Tibial nerve (tissue), 4 donors: ENCODE data around the gene UBTD1. TPM values are rescaled to one million over a fixed set of nuclear protein-coding genes. Genes with fewer than 3 reads are reported as not detected.

Experiments used
- DNase-seq, 2 donors: peaks; one replicate each; pipeline ENCODE4 v3.0.0-alpha.2; 2019; ENCODE audit warnings: low spot score in 2 of 2
- H3K27ac ChIP-seq, 4 donors: fragments of 200-600 bp; sonication (generic) in 3 of 4; one replicate each; pipeline ENCODE4 v1.5.1; 2017 to 2019; ENCODE audit warnings: mild to moderate bottlenecking in 1 of 4
- H3K27me3 ChIP-seq, 2 donors: fragments of 200-600 bp; sonication (generic) in 1 of 2; one replicate each; pipeline versions ENCODE4 v1.5.1 to v1.6.0; 2017 to 2019
- H3K36me3 ChIP-seq, 3 donors: fragments of 200-600 bp; sonication (generic); one replicate each; pipeline ENCODE4 v1.5.1; 2018 to 2019
- H3K4me1 ChIP-seq, 4 donors: fragments of 200-600 bp; sonication (generic) in 3 of 4; one replicate each; pipeline ENCODE4 v1.5.1; 2017 to 2019
- H3K4me3 ChIP-seq, 4 donors: fragments of 200-600 bp; sonication (generic) in 3 of 4; one replicate each; pipeline ENCODE4 v1.5.1; 2017 to 2019; ENCODE audit warnings: mild to moderate bottlenecking in 1 of 4, moderate library complexity in 1 of 4
- H3K9me3 ChIP-seq, 4 donors: fragments of 200-600 bp; sonication (generic) in 3 of 4; one replicate each; pipeline ENCODE4 v1.5.1; 2017 to 2019
- EP300 ChIP-seq, 2 donors: sonication (generic); formaldehyde crosslinking; IDR thresholded peaks; one replicate each; pipeline ENCODE4 v1.6.1; 2017; ENCODE audit warnings: antibody characterized with exemption in 2 of 2, mild to moderate bottlenecking in 1 of 2
- POLR2A ChIP-seq, 2 donors: fragments of 450-650 bp; IDR thresholded peaks; one replicate each; pipeline ENCODE4 v1.6.1; 2017; ENCODE audit warnings: antibody characterized with exemption in 2 of 2, mild to moderate bottlenecking in 2 of 2, moderate library complexity in 2 of 2
- WGBS, 2 donors: methylation state at CpG; one replicate each; pipeline ENCODE4 v1.1.5; 2018; 5-methylcytosine and 5-hydroxymethylcytosine counted together
- total RNA-seq, 4 donors: library from RNA; depleted of rRNA; stranded (reverse); fragments of >200 nt; gene quantifications; one replicate each; pipeline ENCODE4 v1.1.0, GENCODE V29; 2016
- TF ChIP-seq, protein P1 (sequence below), 5 experiments: fragments of 200-600 bp in 3 of 5; fragments of 450-650 bp in 2 of 5; sonication (generic) in 3 of 5; IDR thresholded peaks; one replicate each; pipeline ENCODE4 v1.5.1; 2016 to 2019; ENCODE audit warnings: antibody characterized with exemption in 5 of 5, mild to moderate bottlenecking in 3 of 5, moderate library complexity in 2 of 5

The UBTD1 gene
- total RNA-seq, 4 donors from 2014 or later, result 9.4 to 17.1 (median 16.5) TPM

DNA sequence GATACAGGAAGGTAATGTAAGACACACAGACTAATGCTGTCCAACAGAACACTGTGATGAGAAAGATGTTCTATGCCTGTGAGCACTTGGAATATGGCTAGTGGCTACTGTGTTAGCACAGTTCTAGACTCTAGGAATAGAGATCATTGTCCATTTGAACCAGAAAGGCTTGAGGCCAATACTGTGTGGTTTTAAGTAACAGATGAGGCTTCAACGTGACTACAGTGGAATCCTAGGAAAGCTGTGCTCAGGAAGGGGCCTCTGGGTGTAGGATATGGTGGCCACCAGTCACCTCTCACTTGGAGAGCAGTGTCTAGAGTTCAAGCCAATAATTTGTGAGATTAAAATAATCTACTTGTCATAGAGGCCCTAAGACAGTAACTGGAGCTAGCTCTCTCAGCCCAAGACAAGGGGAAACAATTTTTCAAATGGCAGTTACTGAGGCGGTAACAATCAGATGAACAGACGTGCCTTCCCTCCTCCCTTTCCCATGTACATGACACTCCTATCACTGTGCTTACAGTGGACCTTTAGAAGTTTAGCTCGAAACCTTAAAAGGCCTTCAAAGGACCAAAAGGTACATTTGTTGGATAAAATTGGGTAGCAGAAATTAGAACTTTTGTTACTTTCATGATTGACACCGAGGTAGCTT, 42.6 kb upstream of the UBTD1 start:
- Histone ChIP-seq H3K36me3 (peaks cover 6 to 98% (median 35%) of the 10 kb centered on the region in 3 donors), H3K27me3 (no peaks in the 10 kb centered on the region), H3K9me3 (no peaks in the 10 kb centered on the region), H3K27ac (peak overlapping the region in 1 of 4 donors; percentile 11), H3K4me3 (no peak overlapping the region), H3K4me1 (peaks cover 0 to 36% (median 0%) of the 10 kb centered on the region in 4 donors)
- 58 to 68% methylated on average over 5 of the region's 5 CpGs for WGBS, 2 donors
- TF ChIP-seq, protein P1, sequence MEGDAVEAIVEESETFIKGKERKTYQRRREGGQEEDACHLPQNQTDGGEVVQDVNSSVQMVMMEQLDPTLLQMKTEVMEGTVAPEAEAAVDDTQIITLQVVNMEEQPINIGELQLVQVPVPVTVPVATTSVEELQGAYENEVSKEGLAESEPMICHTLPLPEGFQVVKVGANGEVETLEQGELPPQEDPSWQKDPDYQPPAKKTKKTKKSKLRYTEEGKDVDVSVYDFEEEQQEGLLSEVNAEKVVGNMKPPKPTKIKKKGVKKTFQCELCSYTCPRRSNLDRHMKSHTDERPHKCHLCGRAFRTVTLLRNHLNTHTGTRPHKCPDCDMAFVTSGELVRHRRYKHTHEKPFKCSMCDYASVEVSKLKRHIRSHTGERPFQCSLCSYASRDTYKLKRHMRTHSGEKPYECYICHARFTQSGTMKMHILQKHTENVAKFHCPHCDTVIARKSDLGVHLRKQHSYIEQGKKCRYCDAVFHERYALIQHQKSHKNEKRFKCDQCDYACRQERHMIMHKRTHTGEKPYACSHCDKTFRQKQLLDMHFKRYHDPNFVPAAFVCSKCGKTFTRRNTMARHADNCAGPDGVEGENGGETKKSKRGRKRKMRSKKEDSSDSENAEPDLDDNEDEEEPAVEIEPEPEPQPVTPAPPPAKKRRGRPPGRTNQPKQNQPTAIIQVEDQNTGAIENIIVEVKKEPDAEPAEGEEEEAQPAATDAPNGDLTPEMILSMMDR (IDR thresholded peaks at IDR 0.05), result no peak
- no peak for TF ChIP-seq EP300 (IDR thresholded peaks at IDR 0.05)
- TF ChIP-seq POLR2A (IDR thresholded peaks at IDR 0.05), result no peak
- no peak for DNase-seq

DNA sequence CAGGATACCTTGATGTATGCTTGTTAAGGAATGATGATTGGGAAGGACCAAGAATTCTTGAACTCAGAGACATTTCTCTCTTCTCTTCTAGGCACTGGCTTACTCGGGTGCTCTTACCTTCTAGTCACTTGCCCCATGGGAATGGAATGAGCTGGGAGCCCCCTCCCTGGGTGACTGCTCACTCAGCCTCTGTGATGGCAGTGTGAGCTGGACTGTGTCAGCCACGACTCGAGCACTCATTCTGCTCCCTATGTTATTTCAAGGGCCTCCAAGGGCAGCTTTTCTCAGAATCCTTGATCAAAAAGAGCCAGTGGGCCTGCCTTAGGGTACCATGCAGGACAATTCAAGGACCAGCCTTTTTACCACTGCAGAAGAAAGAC, 42.0 kb upstream of the UBTD1 start:
- Histone ChIP-seq H3K27ac (no peak overlapping the region), H3K4me3 (no peak overlapping the region), H3K4me1 (peaks cover 0 to 32% (median 0%) of the 10 kb centered on the region in 4 donors), H3K9me3 (no peaks in the 10 kb centered on the region), H3K27me3 (no peaks in the 10 kb centered on the region), H3K36me3 (peaks cover 6 to 98% (median 36%) of the 10 kb centered on the region in 3 donors)
- no peak for DNase-seq
- TF ChIP-seq EP300 (IDR thresholded peaks at IDR 0.05) (no peak), POLR2A (IDR thresholded peaks at IDR 0.05) (no peak)
- TF ChIP-seq, protein P1 (IDR thresholded peaks at IDR 0.05), result no peak
- WGBS, 2 donors, result 56 to 62% methylated on average over 3 of the region's 3 CpGs

DNA sequence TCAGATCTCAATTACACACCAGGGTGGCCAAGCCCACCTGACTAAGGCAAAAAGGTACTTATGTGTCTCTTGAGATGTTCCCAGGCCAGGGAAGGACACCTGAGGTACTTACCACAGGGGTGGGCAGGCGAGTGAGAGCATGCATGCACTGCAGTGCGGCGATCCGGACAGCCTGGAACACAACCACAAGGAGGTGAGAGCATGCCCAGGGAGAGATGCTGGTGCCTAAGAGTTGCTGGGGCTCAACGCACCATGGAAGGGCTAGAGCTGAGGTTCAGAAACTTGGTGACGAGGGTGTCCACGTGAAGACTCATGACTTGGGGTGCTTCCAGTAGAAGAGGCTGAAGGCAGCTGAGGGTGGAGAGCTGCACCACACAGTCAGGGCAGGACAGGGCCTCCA, 39.6 kb upstream of the UBTD1 start:
- TF ChIP-seq, protein P1 (IDR thresholded peaks at IDR 0.05), result no peak
- TF ChIP-seq POLR2A (IDR thresholded peaks at IDR 0.05) (no peak), EP300 (IDR thresholded peaks at IDR 0.05) (no peak)
- WGBS, 2 donors, result 89 to 92% methylated on average over 7 of the region's 7 CpGs
- no peak overlapping the region for H3K4me3 ChIP-seq
- H3K36me3 ChIP-seq, result peaks cover 6 to 98% (median 42%) of the 10 kb centered on the region in 3 donors
- DNase-seq, result no peak
- no peaks in the 10 kb centered on the region for H3K9me3 ChIP-seq
- peaks cover 0 to 26% (median 0%) of the 10 kb centered on the region in 4 donors for H3K4me1 ChIP-seq
- no peak overlapping the region for H3K27ac ChIP-seq
- H3K27me3 ChIP-seq, result no peaks in the 10 kb centered on the region

DNA sequence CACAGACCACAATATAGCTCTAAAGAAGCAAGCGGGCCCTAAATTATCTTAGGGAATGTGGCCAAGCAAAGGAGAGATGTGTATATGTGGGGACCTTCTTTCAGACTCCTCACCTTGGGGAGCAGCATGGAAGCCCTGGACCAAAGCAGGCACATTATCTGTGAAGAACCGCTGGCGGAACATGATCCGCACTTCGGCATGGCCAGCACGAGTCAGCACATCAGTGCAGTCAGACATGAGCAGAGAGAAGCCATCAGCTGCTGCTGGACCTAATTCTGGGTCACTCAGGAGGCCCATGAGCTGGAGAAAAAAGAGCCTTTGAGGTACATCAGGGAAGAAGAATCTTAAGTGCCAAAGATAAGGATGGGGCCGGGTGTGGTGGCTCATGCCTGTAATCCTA, 38.8 kb upstream of the UBTD1 start:
- no peak for DNase-seq
- Histone ChIP-seq H3K4me3 (no peak overlapping the region), H3K27ac (no peak overlapping the region), H3K9me3 (no peaks in the 10 kb centered on the region), H3K4me1 (peaks cover 0 to 26% (median 0%) of the 10 kb centered on the region in 4 donors), H3K36me3 (peaks cover 6 to 100% (median 47%) of the 10 kb centered on the region in 3 donors), H3K27me3 (no peaks in the 10 kb centered on the region)
- 80 to 82% methylated on average over 7 of the region's 7 CpGs for whole genome bisulfite sequencing, 2 donors
- TF ChIP-seq POLR2A (IDR thresholded peaks at IDR 0.05) (no peak), EP300 (IDR thresholded peaks at IDR 0.05) (no peak)
- TF ChIP-seq, protein P1 (IDR thresholded peaks at IDR 0.05), result no peak

DNA sequence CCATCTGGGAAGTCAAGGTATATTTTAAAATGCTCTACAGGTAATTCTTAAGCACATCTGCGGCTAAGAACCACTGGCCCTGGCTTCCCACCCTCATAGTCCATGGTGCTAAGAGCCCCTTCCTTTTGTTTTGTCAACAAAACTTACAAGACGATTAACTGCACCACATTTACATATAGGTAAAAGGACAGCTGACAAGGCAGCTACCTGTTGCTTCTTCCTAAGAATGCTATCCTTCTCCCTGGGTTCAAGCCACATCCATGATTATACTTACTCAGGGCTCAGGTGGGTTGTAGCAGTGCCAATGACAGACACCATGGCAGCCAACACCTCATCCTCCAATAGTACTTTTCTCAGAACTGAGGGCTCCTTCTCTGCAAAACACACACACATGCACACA, 36.4 kb upstream of the UBTD1 start:
- no peak overlapping the region for H3K4me3 ChIP-seq
- H3K27me3 ChIP-seq, result no peaks in the 10 kb centered on the region
- no peak for DNase-seq
- no peaks in the 10 kb centered on the region for H3K9me3 ChIP-seq
- 80 to 92% methylated on average over 2 of the region's 2 CpGs for WGBS, 2 donors
- TF ChIP-seq, protein P1 (IDR thresholded peaks at IDR 0.05), result no peak
- TF ChIP-seq EP300 (IDR thresholded peaks at IDR 0.05) (no peak), POLR2A (IDR thresholded peaks at IDR 0.05) (no peak)
- no peak overlapping the region for H3K27ac ChIP-seq
- H3K36me3 ChIP-seq, result peaks cover 6 to 100% (median 63%) of the 10 kb centered on the region in 3 donors
- H3K4me1 ChIP-seq, result peaks cover 0 to 16% (median 0%) of the 10 kb centered on the region in 4 donors
